ENCODE measurements around the gene BMF.

Gene BMF

DNA sequence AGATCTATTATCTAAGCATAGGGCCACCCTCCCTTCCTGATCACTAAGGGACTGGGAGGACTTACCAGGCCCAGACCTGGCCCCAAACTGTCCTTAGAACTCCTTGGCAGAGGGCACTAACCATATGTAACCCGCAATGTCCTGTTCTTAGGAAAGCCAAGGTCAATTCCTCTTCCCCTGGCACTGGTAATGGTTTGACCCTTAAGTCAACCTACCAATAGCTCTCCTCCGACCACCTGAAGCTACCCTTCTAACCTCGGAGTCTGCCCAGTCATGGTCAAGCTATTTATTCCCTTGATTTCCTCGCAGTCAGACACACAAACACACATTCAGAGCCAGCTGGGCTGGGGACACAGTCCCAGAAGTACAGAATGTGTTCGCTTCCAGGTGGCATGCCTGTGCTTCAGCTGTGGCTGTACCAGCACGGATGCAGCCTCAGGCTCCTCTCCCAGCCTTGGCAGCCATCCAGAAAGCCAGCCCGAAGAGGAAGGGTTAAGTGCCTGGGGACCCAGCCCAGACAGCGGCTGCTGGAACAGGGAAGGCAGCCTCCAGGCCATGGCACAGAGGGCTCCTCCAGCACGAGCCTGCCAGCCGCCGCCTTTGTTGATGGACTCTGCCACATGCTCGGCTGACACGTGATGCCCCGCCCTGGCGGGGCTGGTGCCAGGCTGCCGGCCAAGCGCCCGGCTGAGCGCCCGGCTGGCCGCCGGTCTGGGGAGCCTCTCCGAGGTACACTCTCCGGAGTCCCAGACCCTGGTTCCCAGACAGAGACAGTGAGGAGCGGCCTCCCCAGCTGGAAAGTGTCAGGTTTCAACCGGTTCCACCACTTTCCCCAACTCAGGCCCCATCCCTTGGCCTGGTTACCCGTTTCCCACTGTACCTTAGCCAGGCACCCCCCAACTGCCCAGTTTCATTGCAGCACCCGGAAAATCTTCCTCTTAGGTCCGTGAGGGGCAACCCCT lies 5.5 kb downstream of the BMF start:
- DNase-seq: no peak

DNA sequence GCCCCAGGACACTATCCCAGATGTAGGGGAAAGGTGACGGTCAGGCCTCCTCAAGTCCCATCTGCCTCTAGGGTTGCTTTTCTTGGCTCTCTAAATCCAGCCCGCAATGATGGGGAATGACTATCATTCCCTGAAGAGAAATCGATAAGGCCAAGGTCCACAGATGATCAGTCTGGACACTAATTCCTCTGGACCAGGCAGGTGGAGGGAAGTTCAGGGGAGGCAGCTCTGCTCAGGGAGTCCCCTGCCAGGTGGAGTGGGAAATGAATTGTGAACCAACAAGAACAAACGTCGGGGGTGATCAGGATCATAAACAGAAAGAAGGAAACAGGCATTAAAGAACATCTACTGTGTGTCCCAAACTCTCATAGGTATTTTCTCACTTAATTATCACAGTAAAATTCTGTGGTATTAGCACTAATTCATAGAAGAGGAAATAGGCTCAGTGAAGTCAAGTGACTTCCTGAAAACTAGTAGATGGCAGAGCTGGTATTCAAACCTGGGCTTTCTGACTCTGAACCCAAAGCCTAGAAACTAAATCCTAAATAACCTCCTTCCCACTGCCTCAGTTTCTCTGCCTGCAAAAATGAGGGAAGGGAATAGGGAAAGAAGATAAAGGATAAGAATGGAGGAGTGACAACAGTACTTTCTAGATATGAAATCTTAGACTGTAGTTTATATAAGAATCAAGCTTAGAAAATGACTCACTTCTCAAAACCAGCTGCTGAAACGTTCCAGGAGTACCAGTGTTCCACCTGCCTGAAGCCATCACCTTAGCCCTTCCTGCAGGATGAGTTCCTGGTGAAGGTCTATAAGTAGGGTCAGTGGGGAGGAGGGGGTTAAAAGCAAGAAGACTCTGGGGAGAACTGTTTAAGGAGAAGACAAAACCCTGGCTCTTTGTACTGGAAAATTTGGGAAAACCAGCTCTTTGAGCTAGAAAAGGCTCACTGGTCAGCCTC lies 7.5 kb downstream of the BMF start:
- DNase-seq: no peak

DNA sequence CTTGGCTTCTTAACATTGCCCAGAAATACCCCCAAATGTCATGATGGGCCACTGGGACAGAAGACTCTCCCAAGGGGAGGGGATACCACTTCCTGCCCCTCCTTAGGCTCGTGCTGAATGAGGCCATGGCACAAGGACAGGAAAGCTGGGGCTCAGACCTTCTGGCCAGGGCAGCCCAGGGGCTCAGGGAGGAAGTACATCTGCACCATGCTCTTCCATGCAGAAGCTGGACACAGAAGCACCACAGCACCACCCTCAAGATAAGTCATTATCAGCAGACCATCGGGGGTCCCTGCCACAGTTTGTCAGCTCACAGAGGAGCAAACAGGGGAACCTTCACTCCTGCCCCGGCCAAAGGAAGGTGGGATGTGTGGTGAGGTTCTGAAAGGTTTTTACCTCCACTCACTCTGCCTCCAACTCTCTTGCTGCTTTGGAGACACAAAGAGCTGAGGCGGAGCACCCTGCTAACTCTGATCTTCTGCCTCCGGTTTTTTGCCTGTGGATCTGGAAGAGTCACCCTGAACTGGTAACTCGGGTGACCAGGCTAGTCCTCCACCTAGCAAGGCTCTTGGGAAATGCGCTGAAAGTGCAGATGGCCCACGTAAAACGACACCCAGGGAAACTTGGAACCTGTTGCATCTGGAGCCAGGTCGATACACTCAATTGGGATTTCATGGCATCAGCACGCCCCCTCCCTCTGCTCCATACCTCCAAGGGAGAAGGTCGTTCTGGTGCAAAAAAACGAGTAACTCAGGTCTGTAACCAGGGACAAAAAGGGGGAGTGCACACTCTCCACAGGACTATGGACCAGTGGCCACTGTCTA lies 8.3 kb downstream of the BMF start:
- DNase-seq: peak in 1 of 2 experiments; percentile 24

DNA sequence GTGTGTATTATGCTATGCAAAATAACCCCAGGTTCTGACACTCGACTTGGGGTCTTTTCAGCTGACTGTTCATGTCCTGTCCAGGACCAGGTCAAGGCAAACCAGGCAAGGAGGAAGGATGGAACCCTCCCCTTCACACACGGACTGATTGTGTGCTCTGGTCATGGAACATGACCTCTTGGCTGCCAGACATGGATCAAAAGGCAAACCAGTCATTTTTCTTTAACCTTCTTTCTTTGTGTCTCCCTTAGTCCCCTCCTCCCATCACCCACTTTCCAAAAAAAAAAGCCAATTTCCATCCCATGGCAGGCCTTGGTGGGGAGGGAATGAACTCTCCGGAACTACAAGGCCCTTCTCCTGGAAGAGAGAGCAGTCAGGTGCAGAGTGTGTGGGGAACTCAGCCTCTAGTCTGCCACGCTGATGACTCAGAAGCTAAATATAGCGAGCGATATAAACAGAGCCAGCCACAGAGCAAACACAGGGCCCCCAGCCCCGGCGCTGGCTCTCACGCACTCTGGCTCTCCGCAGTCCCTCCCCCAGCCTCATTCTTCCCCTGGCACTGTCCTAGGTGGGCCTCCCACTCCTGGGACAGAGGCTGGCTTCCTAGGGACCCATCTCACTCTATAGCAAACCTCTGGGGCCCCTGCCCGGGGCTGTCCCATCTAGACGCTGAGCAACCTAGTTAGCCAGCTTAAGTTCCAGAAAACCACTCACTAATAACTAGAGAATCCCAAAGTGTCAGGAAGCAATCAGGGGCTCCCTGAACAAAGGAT lies 10.0 kb downstream of the BMF start:
- DNase-seq: peak; percentile 78 to 83

DNA sequence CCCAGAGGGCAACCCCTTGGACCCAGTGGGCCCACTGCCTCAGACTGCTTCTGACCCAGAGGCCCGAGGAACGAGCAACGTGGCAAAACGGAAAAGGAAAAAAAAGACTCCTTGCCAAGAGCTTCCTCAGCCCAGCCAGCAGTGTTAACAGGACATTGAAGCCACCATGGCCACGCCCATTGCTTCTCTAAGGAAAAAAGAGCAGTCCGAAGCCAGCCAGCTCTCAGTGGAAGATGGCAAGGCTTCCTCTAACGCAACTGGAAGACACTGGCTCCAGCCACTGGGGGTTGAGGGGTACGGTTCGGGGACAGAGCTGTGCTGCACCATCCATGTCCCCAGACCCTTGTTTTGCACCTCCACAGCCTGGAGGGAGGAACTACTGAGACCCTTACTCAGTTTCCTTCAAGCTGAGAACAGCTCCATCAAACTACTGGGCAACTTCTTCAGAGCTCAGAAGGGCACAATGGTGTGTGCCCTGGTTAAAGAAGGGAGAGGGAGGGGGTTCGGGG lies 10.7 kb downstream of the BMF start:
- peak in 1 of 2 experiments; percentile 37 for DNase-seq

DNA sequence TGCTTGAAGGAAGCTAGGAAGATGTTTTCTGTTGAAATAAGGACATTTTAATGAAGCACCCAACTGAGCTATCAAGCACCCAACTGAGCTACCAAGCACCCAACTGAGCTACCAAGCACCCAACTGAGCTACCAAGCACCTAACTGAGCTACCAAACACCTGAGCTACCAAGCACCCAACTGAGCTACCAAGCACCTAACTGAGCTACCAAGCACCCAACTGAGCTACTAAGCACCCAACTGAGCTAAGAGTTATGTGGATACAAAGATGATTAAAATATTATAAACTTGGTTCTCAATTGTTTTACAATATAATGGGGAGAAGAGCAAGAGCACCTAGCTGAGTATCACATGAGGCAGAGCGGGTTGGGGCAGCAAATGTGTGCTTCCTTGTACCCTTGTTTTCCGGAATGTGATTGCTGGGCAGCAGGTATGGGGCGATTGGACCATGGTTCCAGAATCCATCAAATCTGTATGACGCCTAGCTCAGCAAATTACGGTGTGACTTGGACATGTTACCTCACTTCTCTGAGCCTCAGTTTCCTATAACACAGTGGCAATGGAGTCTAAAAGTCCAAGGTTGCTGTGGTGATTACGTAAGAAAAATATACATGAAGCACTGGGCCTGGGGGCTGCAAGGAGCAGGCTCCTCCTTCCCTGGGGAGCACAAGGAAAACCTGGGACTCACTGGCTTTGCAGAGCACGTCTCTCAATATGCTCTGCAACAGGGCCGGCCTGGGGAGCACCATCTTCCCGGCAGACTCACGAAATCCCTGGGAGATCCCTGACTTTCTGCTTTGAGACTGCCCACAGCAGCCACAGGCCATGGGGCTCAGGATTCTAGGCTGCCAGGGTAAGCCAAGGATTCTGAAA lies 11.3 kb downstream of the BMF start:
- no peak for DNase-seq

DNA sequence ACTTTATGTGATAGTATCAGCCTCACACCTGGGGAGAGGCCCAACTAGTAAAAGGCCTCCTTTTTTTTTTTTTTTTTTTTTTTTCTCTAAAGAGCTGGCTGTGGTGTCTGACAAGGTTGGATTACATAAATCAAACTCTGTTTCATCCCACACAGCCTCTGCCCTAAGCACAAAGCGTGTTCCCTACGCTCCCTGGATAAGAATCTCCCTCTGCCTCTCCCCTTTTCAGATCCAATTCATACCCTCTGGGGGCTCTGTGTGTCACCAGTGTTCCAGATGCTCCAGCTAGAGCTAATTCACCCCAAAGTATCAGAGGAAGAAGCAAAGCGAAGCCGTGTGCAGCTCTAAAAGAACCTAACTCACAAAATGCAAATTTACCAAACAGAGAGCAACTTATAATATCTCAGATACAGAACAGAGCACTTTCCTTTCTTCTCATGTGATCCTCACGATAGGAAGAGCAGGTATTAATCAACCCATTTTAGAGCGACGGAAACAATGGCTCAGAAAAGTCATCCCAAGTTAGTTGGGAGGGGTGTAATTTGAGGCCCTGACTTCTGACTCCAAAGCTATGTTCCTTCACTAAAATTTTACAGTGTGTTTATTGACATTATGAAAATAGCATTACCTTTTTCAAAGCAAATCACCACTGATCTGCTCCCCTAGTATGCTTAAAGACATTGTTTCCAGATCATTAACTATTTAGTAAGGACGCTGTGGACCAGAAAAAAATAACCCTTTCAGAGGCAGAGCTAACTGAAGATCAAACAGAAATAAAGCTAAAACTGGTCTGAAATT lies 12.4 kb downstream of the BMF start:
- peak in 1 of 2 experiments; percentile 28 for DNase-seq

DNA sequence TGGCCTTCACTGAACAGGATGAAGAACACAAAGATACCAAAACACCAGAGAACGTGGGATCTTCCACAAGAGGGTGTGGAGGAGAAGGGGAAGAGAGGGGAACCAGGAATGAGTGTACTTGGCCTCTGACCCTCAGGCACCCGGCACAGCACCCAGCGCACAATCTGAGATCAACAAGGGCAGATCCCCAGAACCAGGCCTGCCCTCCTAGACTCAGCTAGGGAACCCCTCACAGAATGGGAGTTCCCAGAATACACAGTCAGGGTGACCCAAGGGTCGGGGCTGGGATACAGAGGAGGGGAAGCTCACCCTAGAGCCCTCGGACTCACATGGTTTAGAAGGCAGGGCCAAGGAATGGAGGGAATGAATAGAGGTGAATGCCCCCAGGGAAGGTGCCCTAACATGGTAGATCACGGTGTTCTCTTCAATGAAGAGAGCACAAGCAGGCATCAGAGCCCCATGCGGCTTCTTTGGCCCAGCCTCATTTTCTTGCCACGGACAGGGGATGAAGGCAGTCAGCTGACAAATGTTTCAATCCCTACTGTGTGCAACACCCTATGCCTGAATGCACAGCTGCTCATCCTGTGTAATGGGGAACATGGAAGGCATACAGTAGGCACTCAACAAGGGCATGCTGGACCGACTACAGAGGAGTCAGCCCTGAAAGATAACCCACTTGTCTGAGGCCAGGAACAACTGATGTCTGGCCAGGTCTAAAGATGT lies 13.1 kb downstream of the BMF start:
- no peak for DNase-seq

DNA sequence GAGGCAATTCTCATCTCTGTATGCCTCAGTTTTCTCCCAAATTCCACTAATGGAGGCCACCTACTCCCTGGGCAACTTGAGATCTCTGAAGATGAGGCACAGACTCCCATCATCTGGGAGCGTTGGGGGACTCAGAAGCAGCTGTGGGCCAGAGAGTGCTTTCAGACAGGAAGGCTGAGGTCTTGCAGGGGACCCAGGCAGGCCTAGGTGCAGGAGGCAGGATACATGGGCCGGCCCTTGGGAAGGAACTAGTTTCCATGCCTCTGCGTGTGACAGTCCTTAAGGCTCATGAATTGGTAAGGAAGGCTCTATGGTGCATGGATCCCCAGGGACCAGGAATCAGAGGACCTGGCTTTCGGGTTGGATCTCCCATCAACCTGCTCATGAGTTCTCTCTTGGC lies 14.5 kb downstream of the BMF start:
- DNase-seq: no peak

DNA sequence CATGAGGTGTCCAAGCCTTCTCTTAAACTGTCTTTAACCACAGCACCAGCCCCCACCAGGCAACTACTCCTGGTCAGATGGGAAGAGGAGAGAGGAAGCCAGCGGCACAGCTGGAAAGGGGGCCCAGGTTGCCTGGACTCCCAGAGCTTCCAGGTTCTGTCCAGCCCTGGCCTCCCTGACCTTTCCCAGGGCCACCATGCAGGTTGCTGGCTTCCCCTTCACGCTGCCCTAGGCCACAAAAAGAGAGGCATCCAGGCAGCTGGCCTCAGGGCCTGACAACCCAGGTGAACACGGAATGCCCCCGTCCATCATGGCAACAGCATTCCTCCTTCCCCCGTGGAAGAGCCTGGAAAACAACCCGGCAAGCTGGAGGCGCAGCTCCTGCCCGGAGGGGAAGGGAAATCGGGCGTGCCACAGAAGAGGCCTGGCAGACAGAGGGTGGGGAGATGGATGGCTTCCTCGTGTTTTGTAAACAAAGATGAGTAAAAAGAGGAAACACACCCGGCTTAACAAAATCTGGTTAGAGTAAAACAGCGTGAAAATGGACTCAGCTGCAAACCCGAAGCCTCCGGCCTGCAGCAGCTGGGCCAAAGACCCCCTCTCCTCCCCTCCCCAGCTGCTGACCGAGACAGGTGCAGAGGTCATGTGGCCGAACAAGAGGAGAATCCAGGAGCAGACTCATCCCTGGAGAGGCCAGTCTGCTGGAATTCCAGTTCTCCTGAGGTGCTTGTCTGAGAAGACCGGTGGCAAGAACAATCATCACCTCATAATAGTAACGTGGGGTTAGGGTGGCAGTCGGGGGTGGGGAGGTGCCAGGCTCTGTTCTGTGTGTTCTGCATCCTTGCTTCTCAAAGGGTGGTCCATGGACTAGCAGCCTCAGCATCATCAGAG lies 15.5 kb downstream of the BMF start:
- no peak for DNase-seq

DNA sequence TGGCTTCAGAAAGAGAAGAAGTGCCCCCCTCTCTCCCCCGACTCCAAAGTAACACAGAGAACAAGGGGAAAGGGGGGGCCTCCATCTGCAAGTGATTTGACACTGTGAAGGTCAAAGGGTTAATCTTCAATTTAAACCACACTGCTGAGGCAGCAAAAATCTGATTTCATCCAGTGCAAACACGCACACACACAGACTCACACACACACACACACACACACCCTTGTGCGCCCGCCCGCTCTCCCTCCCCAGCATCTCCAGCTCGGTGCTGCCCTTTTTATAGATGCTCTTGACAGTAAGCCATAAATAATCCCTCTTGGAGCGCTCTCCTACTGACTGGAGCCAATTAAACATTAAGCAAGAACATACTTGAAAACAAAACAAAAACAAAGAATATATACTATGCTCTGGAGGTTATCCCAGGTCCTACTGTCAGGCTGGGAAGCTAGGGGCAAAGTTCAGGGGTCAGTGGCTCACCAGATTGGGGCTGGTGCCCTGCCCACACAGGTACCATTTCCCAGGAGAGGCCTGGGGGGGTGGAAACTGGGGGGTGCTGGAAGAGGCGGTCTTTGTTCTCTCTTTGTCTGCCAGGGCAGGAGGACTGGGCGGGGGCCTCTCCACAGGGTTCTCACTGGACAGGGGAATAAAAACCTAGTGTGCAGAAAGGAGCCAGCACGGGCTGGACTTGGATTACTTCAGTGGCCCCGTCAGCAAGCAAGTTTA lies 16.3 kb downstream of the BMF start:
- DNase-seq: no peak

DNA sequence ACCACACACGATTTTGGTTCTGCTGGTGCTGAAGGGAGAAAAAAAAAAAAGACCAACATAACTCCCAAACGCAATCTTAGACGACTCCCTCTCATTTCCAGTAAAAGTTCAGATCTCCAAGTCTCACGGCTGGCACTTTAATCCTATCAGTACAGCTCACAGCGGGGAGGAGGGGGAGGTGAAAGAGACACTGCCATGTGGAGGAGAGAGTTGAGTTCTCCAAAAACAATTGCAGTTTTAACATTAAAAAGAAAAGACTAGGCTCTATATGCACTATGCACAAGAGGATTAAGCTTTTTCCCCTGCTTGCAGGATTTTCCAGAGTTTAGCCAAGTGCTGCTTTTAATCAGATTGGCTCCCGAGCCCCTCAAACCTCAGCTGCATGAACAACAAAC lies 16.8 kb downstream of the BMF start:
- no peak for DNase-seq

DNA sequence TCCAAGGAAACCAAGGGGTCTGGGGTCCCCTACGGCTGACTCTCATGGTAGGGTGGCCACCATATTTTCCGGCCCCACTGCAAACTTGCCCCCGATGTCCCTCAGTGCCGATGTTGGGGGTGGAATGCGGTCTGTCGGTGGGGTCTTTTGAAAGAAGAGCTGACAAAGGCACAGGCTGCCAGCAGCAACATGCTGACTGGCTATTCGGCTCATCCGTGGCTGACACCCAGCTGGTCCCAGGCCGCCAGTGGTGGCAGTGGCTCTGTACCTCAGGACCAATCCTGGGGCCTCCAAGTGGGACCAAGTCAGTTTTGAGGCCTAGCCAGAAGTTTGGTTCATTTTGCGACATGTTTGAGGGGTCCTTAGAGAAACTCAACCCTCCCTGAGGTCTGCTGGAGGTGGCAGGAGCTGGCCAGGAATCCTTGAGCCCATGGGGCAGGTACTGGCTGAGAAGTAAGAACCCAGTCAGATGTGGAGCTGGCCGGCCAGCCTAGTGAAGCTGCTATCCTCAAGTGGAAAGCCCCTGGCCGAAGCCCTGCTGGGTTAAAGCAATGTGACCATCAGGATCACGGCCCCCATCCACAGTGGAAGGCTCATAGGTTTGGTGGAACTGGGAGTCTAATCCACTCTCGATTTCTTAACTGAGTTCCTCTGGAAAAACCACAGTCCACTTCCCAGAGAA lies 17.8 kb downstream of the BMF start:
- no peak for DNase-seq

DNA sequence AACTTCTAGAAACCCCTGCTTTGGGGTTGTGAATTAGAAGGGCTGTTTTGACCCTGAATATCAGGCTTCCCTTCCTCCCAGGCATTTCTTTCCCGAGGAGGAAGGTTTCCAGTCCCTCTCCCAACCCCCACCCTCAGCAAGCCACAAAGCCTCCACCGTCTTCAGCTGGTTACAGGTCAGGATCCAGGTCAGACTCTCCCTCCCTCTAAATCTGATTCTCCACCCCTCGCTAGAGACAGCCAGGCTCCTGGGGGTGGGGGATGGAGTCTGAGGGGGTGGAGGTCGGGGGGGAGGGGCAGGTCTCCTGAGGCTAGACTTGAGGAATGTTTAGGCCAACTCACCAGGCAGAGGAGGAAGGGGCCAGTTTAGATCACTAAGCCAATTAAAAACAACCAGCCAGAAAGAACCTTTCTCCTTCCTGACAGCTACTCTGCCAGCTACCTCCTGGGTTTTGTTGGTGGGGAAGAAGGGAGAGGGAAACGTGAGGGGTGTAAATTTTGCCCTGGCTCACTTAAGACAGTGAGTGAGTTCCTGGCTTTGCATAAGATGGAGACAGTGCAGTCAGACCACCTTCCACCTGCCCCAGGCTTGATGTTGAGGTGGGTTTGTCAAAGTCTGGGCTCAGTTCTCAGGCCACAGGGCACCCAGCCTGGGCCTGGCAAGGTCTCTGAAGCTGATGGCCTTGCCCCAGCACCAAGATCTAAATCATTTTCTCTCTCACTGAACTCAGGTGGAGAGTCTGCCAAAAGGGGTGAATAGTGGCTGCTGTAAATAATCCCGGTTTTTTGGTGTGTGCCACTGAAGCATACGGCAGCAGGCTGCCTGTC lies 19.5 kb downstream of the BMF start:
- no peak for DNase-seq

Data from activated T-cell treated with anti-CD3 and anti-CD28 coated beads, Interleukin-2, amount 50 U/mL, for 48 hours (primary cell).